Stimulated activated naive B cell treated with anti-CD40 and anti-IgM and Interleukin-4, amounts not matched to agents 10 μg/mL and 1 μg/mL and 100 μg/mL, for 72 hours (primary cell): Measurements from ENCODE around the gene ACP1.

Source experiments
- ATAC-seq, 2 donors: fragments of 150-1000 bp; cut with Tn5 transposase; replicated peaks; 2 replicates each; pipeline ENCODE4 v1.10.0; 2021; ENCODE audit warnings: moderate library complexity in 1 of 2
- DNase-seq: peaks from one replicate; pipeline ENCODE4 v3.0.0; 2021
- H3K27ac Mint-ChIP-seq: one replicate; pipeline ENCODE4 v1.8.0; 2022; ENCODE audit warnings: mild to moderate bottlenecking, mixed read lengths
- H3K27me3 Mint-ChIP-seq, 2 donors: one replicate each; pipeline ENCODE4 v1.8.0; 2022; ENCODE audit warnings: mixed read lengths in 2 of 2
- H3K36me3 Mint-ChIP-seq, 2 donors: one replicate each; pipeline ENCODE4 v1.8.0; 2022; ENCODE audit warnings: mixed read lengths in 2 of 2, mild to moderate bottlenecking in 1 of 2
- H3K4me1 Mint-ChIP-seq, 2 donors: one replicate each; pipeline ENCODE4 v1.8.0; 2022; ENCODE audit warnings: mixed read lengths in 2 of 2, mild to moderate bottlenecking in 1 of 2
- H3K4me3 Mint-ChIP-seq, 2 donors: one replicate each; pipeline ENCODE4 v1.8.0; 2022; ENCODE audit warnings: mild to moderate bottlenecking in 2 of 2, mixed read lengths in 2 of 2, moderate library complexity in 1 of 2
- H3K9me3 Mint-ChIP-seq, 2 donors: one replicate each; pipeline ENCODE4 v1.8.0; 2022; ENCODE audit warnings: mixed read lengths in 2 of 2, mild to moderate bottlenecking in 1 of 2

The ACP1 gene

GRCh38 chr2:279956-280649 lies 15.4 kb downstream of the ACP1 start:
- Mint-ChIP-seq H3K27ac (no peak overlapping the region), H3K27me3 (no peaks in the 10 kb centered on the region), H3K36me3 (peaks cover 22 to 33% of the 10 kb centered on the region in 2 donors), H3K9me3 (no peaks in the 10 kb centered on the region), H3K4me3 (no peak overlapping the region), H3K4me1 (peaks cover 4 to 7% of the 10 kb centered on the region in 2 donors)
- ATAC-seq (no peak), DNase-seq (no peak)

- DNase-seq (no peak), ATAC-seq (no peak)
- no peaks in the 10 kb centered on the region for H3K9me3 Mint-ChIP-seq
- peaks cover 2 to 4% of the 10 kb centered on the region in 2 donors for H3K27me3 Mint-ChIP-seq
- H3K4me3 Mint-ChIP-seq: no peak overlapping the region
- peaks cover 19 to 32% of the 10 kb centered on the region in 2 donors for H3K36me3 Mint-ChIP-seq
- no peak overlapping the region for H3K27ac Mint-ChIP-seq
- H3K4me1 Mint-ChIP-seq: peaks cover 0 to 1% of the 10 kb centered on the region in 2 donors
These were observed 15.9 kb downstream of the ACP1 start for GRCh38 chr2:280650-281110.

GRCh38 chr2:281381-281780 lies 16.6 kb downstream of the ACP1 start:
- Mint-ChIP-seq H3K27me3 (peaks cover 8 to 9% of the 10 kb centered on the region in 2 donors), H3K4me1 (no peaks in the 10 kb centered on the region), H3K27ac (no peak overlapping the region), H3K4me3 (no peak overlapping the region), H3K36me3 (peaks cover 24 to 31% of the 10 kb centered on the region in 2 donors), H3K9me3 (no peaks in the 10 kb centered on the region)
- no peak for ATAC-seq
- DNase-seq: no peak

- Mint-ChIP-seq H3K36me3 (peaks cover 22 to 23% of the 10 kb centered on the region in 2 donors), H3K9me3 (no peaks in the 10 kb centered on the region), H3K4me1 (peaks cover 3 to 5% of the 10 kb centered on the region in 2 donors), H3K4me3 (no peak overlapping the region), H3K27me3 (peaks cover 13 to 15% of the 10 kb centered on the region in 2 donors), H3K27ac (no peak overlapping the region)
- no peak for ATAC-seq
- DNase-seq: no peak
These were observed 17.9 kb downstream of the ACP1 start for GRCh38 chr2:282371-283263.

- peaks cover 13 to 15% of the 10 kb centered on the region in 2 donors for H3K27me3 Mint-ChIP-seq
- peaks cover 20 to 21% of the 10 kb centered on the region in 2 donors for H3K36me3 Mint-ChIP-seq
- no peak for ATAC-seq
- H3K4me1 Mint-ChIP-seq: peaks cover 3 to 6% of the 10 kb centered on the region in 2 donors
- no peak overlapping the region for H3K4me3 Mint-ChIP-seq
- H3K9me3 Mint-ChIP-seq: no peaks in the 10 kb centered on the region
- no peak overlapping the region for H3K27ac Mint-ChIP-seq
- no peak for DNase-seq
These were observed 19.4 kb downstream of the ACP1 start for GRCh38 chr2:283996-284794.

- H3K4me1 Mint-ChIP-seq: peaks cover 3 to 14% of the 10 kb centered on the region in 2 donors
- no peak overlapping the region for H3K4me3 Mint-ChIP-seq
- no peaks in the 10 kb centered on the region for H3K9me3 Mint-ChIP-seq
- peaks cover 20 to 21% of the 10 kb centered on the region in 2 donors for H3K36me3 Mint-ChIP-seq
- no peak for ATAC-seq
- DNase-seq: no peak
- H3K27me3 Mint-ChIP-seq: peaks cover 18 to 23% of the 10 kb centered on the region in 2 donors
- H3K27ac Mint-ChIP-seq: no peak overlapping the region
These were observed 20.2 kb downstream of the ACP1 start for GRCh38 chr2:284896-285492.

GRCh38 chr2:285531-285930 lies 20.8 kb downstream of the ACP1 start:
- H3K27ac Mint-ChIP-seq: no peak overlapping the region
- no peak overlapping the region for H3K4me3 Mint-ChIP-seq
- H3K9me3 Mint-ChIP-seq: no peaks in the 10 kb centered on the region
- peaks cover 3 to 16% of the 10 kb centered on the region in 2 donors for H3K4me1 Mint-ChIP-seq
- DNase-seq (no peak), ATAC-seq (no peak)
- H3K27me3 Mint-ChIP-seq: peaks cover 20 to 28% of the 10 kb centered on the region in 2 donors
- peaks cover 20 to 21% of the 10 kb centered on the region in 2 donors for H3K36me3 Mint-ChIP-seq

- H3K36me3 Mint-ChIP-seq: peaks cover 20 to 21% of the 10 kb centered on the region in 2 donors
- H3K9me3 Mint-ChIP-seq: no peaks in the 10 kb centered on the region
- peaks cover 20 to 28% of the 10 kb centered on the region in 2 donors for H3K27me3 Mint-ChIP-seq
- H3K4me3 Mint-ChIP-seq: no peak overlapping the region
- no peak for DNase-seq
- no peak for ATAC-seq
- H3K27ac Mint-ChIP-seq: no peak overlapping the region
- H3K4me1 Mint-ChIP-seq: peaks cover 3 to 16% of the 10 kb centered on the region in 2 donors
These were observed 21.3 kb downstream of the ACP1 start for GRCh38 chr2:286035-286434.

GRCh38 chr2:286774-287392 lies 22.1 kb downstream of the ACP1 start:
- H3K36me3 Mint-ChIP-seq: peaks cover 14% of the 10 kb centered on the region in 2 donors
- peak overlapping the region; percentile 46 to 65 for H3K4me3 Mint-ChIP-seq
- no peaks in the 10 kb centered on the region for H3K9me3 Mint-ChIP-seq
- peaks cover 3 to 16% of the 10 kb centered on the region in 2 donors for H3K4me1 Mint-ChIP-seq
- no peak overlapping the region for H3K27ac Mint-ChIP-seq
- H3K27me3 Mint-ChIP-seq: peaks cover 20 to 28% of the 10 kb centered on the region in 2 donors
- DNase-seq: no peak
- ATAC-seq: no peak

- Mint-ChIP-seq H3K9me3 (no peaks in the 10 kb centered on the region), H3K27ac (no peak overlapping the region), H3K27me3 (peaks cover 20 to 28% of the 10 kb centered on the region in 2 donors), H3K36me3 (peaks cover 8 to 12% of the 10 kb centered on the region in 2 donors), H3K4me1 (peaks cover 3 to 16% of the 10 kb centered on the region in 2 donors), H3K4me3 (peak overlapping the region in 1 of 2 donors; percentile 54)
- peak; percentile 72 to 74 for ATAC-seq
- no peak for DNase-seq
These were observed 22.7 kb downstream of the ACP1 start for GRCh38 chr2:287471-287885.

GRCh38 chr2:287911-288757 lies 23.4 kb downstream of the ACP1 start, which contains the start of gene ALKAL2:
Gene ALKAL2 (minus strand): TSS chr2:288091. CDS start chr2:287835, 256 bp downstream.
- peak in 1 of 2 donors; percentile 11 for ATAC-seq

GRCh38 chr2:288758-289361 lies 24.1 kb downstream of the ACP1 start:
- no peak overlapping the region for H3K27ac Mint-ChIP-seq
- ATAC-seq: no peak
- H3K27me3 Mint-ChIP-seq: peaks cover 20 to 28% of the 10 kb centered on the region in 2 donors
- no peaks in the 10 kb centered on the region for H3K9me3 Mint-ChIP-seq
- H3K4me1 Mint-ChIP-seq: peaks cover 3 to 16% of the 10 kb centered on the region in 2 donors
- H3K4me3 Mint-ChIP-seq: peak overlapping the region in 1 of 2 donors; percentile 77
- DNase-seq: no peak
- H3K36me3 Mint-ChIP-seq: peaks cover 7 to 8% of the 10 kb centered on the region in 2 donors

More at GRCh38 chr2:287911-288757, 23.4 kb downstream of the ACP1 start, which contains the start of gene ALKAL2:
- Mint-ChIP-seq H3K27me3 (peaks cover 20 to 28% of the 10 kb centered on the region in 2 donors), H3K9me3 (no peaks in the 10 kb centered on the region), H3K27ac (no peak within 1 kb of the TSS), H3K4me1 (peaks cover 3 to 16% of the 10 kb centered on the region in 2 donors), H3K4me3 (peak within 1 kb of the TSS; percentile 46 to 77), H3K36me3 (peaks cover 8 to 12% of the 10 kb centered on the region in 2 donors)
- DNase-seq: no peak
